Spleen (tissue), 11 donors: ENCODE measurements around the gene LRIT2. TPM values are rescaled to one million over a fixed set of nuclear protein-coding genes. Genes with fewer than 3 reads are reported as not detected.

Experiments used
- DNase-seq: peaks from one replicate; pipeline ENCODE4 v3.0.0-alpha.2; 2020
- H3K27ac ChIP-seq, 8 donors: fragments of 200-600 bp; sonication (generic) in 7 of 8; 1 replicate in 4 of 8; 2 replicates in 4 of 8; pipeline versions ENCODE4 v1.5.0 to v1.8.0; 2016 to 2021; ENCODE audit warnings: inconsistent platforms in 4 of 8, mild to moderate bottlenecking in 4 of 8, moderate library complexity in 1 of 8
- H3K27me3 ChIP-seq, 7 donors: fragments of 200-600 bp; sonication (generic) in 6 of 7; replicated peaks in 1 of 7; 1 replicate in 4 of 7; 2 replicates in 3 of 7; pipeline versions ENCODE4 v1.5.0 to v1.8.0; 2016 to 2021; ENCODE audit warnings: inconsistent platforms in 3 of 7, mild to moderate bottlenecking in 1 of 7
- H3K36me3 ChIP-seq, 6 donors: fragments of 200-600 bp; sonication (generic) in 5 of 6; 1 replicate in 4 of 6; 2 replicates in 2 of 6; pipeline versions ENCODE4 v1.5.0 to v1.8.0; 2016 to 2021; ENCODE audit warnings: inconsistent platforms in 2 of 6
- H3K4me1 ChIP-seq, 6 donors: fragments of 200-600 bp; sonication (generic) in 5 of 6; 1 replicate in 3 of 6; 2 replicates in 3 of 6; pipeline versions ENCODE4 v1.5.0 to v1.8.0; 2016 to 2021; ENCODE audit warnings: inconsistent platforms in 3 of 6
- H3K4me3 ChIP-seq, 8 donors: fragments of 200-600 bp; sonication (generic) in 7 of 8; 1 replicate in 4 of 8; 2 replicates in 4 of 8; pipeline versions ENCODE4 v1.5.0 to v1.8.0; 2016 to 2021; ENCODE audit warnings: inconsistent platforms in 4 of 8, mild to moderate bottlenecking in 4 of 8, moderate library complexity in 2 of 8
- H3K9me3 ChIP-seq, 8 donors: fragments of 200-600 bp; sonication (generic) in 7 of 8; 1 replicate in 4 of 8; 2 replicates in 4 of 8; pipeline versions ENCODE4 v1.5.0 to v1.8.0; 2016 to 2021; ENCODE audit warnings: inconsistent platforms in 4 of 8
- POLR2A ChIP-seq, 3 donors: fragments of 450-650 bp; IDR thresholded peaks; one replicate each; pipeline ENCODE4 v1.5.1; 2017; ENCODE audit warnings: antibody characterized with exemption in 3 of 3, mild to moderate bottlenecking in 1 of 3
- POLR2AphosphoS5 ChIP-seq, 3 donors: sonication (generic); formaldehyde crosslinking; IDR thresholded peaks; one replicate each; pipeline ENCODE4 v1.5.1; 2017; ENCODE audit warnings: antibody characterized with exemption in 3 of 3
- WGBS, 5 donors: extraction: QIAGEN DNeasy Blood & Tissue Kit in 3 of 5; methylation state at CpG; one replicate each; pipeline versions ENCODE4 v1.1.5 to v1.1.7; 2013 to 2018; 5-methylcytosine and 5-hydroxymethylcytosine counted together
- intact Hi-C: fragments of 100-400 bp; cut with DNase I; formaldehyde crosslinking; loops from one replicate; pipeline ENCODE4 v1.15.0; 2023; ENCODE audit warnings: low total_unique reads
- polyA plus RNA-seq, 3 donors: library from polyadenylated mRNA; stranded (reverse); fragments of 200-250 nt; gene quantifications; one replicate each; pipeline ENCODE4 v1.2.1, GENCODE V29; 2013
- total RNA-seq, 7 donors: library from RNA; depleted of rRNA in 3 of 7; stranded (reverse); fragments of >200 nt in 3 of 7; fragmentation: NEBNext Ultra II Directional in 4 of 7; extraction: Animal tissue kit (Norgen Biotek cat#: 25700) in 4 of 7; gene quantifications; one replicate each; pipeline versions ENCODE4 v1.1.0 to v1.2.1, GENCODE V29; 2016 to 2021
- TF ChIP-seq, protein P1 (sequence below), 11 experiments: fragments of 200-600 bp in 7 of 11; fragments of 450-650 bp in 4 of 11; sonication (generic) in 4 of 11; IDR thresholded peaks in 8 of 11; conservative IDR thresholded peaks in 3 of 11; 1 replicate in 7 of 11; 2 replicates in 4 of 11; pipeline versions ENCODE4 v1.4.0 to v1.8.0; 2016 to 2021; ENCODE audit warnings: antibody characterized with exemption in 11 of 11, inconsistent platforms in 4 of 11, mild to moderate bottlenecking in 1 of 11
- donor health status: healthy with polysubstance abuse.
- donor health status: DM: no; HTN: no; CAD: no; lungs with moderate emphysema.
- donor health status: DM: no; HTN: no; CAD: no.
- donor health status: Bipolar disorder and iron deficiency.
- donor health status: healthy.
- donor health status: DM: no; HTN: no; CAD: no.
- donor health status: DM: yes; HTN: yes; CAD: no.

The LRIT2 gene
- total and polyA plus RNA-seq, 10 donors = not detected

DNA sequence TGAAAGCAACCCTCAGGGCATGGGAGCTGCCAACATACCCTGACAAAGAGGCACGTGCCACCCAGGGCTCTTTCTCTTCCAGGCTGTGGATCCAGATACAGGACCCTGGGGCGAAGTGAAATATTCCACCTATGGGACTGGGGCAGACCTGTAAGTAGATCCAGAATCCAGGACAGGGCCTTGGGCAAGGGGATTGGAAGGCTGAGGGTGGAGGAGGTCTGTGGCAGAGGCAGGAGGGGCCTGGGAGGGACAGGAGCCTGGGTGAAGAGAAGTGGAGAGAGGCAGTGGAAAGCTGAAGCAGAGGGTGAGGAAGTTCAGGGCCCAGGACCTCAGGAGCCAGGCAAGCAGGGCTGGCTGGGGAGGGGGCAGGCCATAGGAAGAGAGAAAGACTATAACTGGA, 13.8 kb downstream of the LRIT2 start:
- no peak for TF ChIP-seq POLR2A (IDR thresholded peaks at IDR 0.05)
- TF ChIP-seq POLR2AphosphoS5 (IDR thresholded peaks at IDR 0.05) = no peak
- TF ChIP-seq, protein P1, sequence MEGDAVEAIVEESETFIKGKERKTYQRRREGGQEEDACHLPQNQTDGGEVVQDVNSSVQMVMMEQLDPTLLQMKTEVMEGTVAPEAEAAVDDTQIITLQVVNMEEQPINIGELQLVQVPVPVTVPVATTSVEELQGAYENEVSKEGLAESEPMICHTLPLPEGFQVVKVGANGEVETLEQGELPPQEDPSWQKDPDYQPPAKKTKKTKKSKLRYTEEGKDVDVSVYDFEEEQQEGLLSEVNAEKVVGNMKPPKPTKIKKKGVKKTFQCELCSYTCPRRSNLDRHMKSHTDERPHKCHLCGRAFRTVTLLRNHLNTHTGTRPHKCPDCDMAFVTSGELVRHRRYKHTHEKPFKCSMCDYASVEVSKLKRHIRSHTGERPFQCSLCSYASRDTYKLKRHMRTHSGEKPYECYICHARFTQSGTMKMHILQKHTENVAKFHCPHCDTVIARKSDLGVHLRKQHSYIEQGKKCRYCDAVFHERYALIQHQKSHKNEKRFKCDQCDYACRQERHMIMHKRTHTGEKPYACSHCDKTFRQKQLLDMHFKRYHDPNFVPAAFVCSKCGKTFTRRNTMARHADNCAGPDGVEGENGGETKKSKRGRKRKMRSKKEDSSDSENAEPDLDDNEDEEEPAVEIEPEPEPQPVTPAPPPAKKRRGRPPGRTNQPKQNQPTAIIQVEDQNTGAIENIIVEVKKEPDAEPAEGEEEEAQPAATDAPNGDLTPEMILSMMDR (IDR thresholded peaks at IDR 0.05 in 8 of 11, conservative IDR thresholded peaks at IDR 0.05 in 3 of 11) = no peak
- intact Hi-C loops = no loop called here
- 68 to 91% (median 76%) methylated on average over 2 of the region's 2 CpGs for WGBS, 5 donors
- Histone ChIP-seq H3K4me3 (no peak overlapping the region), H3K4me1 (no peaks in the 10 kb centered on the region), H3K27me3 (peaks cover 0 to 5% (median 0%) of the 10 kb centered on the region in 7 donors), H3K36me3 (no peaks in the 10 kb centered on the region), H3K9me3 (no peaks in the 10 kb centered on the region), H3K27ac (no peak overlapping the region)
- no peak for DNase-seq

DNA sequence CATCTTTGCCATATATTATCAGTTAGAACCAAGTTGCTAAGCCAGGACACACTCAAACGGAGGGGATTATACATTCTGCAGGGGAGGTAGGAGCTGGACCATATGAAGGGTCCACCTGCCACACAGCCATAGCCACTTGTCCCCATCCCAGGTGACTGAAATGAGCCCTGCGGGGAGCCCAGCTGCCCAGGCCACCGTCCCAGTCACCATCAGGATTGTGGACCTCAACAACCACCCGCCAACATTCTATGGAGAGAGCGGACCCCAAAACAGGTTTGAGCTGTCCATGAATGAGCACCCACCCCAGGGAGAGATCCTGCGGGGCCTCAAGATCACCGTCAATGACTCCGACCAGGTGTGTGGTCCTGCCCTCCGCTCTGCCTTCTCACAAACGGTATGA, 17.3 kb downstream of the LRIT2 start:
- H3K4me1 ChIP-seq = no peaks in the 10 kb centered on the region
- no peak overlapping the region for H3K4me3 ChIP-seq
- H3K9me3 ChIP-seq = no peaks in the 10 kb centered on the region
- H3K27me3 ChIP-seq = peaks cover 0 to 5% (median 0%) of the 10 kb centered on the region in 7 donors
- TF ChIP-seq, protein P1 (IDR thresholded peaks at IDR 0.05 in 8 of 11, conservative IDR thresholded peaks at IDR 0.05 in 3 of 11) = no peak
- TF ChIP-seq POLR2A (IDR thresholded peaks at IDR 0.05) (no peak), POLR2AphosphoS5 (IDR thresholded peaks at IDR 0.05) (no peak)
- H3K27ac ChIP-seq = no peak overlapping the region
- WGBS, 5 donors = 85 to 94% (median 87%) methylated on average over 9 to 10 of the region's 10 CpGs
- no peak for DNase-seq
- intact Hi-C loops = no loop called here
- no peaks in the 10 kb centered on the region for H3K36me3 ChIP-seq

DNA sequence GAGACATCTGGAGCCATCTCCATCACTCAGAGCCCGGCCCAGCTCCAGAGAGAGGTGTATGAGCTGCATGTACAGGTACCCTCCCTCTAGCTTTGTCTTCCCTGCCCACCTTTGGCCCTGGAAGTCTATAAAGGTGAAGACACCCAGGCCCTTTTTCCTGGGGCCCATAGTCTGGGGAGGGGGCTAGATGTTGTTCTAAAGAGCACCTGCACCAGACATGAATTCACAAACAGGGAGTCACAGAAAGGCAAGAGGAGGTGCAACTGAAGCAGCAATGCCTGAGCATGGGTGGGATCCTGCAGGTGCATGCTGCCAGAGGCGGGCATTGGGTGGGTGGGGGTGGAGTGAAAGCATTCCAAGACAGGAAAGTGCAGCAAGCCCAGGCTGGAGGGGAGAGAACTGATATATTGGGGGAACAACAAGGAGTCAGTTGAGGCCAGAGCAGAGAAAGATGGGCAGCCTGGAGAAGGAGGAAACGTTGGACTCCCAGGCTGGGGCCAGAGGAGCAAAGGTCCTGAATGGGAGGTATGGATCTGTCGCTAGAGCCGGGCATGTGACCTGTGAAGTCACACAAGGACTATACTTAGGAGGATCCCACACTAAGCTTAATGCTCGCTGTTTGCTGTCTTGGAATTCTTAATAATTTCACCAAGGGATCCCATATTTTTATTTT, 19.4 kb downstream of the LRIT2 start:
- Histone ChIP-seq H3K36me3 (no peaks in the 10 kb centered on the region), H3K4me3 (no peak overlapping the region), H3K4me1 (peaks cover 0 to 7% (median 0%) of the 10 kb centered on the region in 6 donors), H3K27me3 (peaks cover 0 to 5% (median 0%) of the 10 kb centered on the region in 7 donors), H3K27ac (no peak overlapping the region), H3K9me3 (no peaks in the 10 kb centered on the region)
- 64 to 70% (median 67%) methylated on average over 6 of the region's 6 CpGs for WGBS, 5 donors
- no peak for DNase-seq
- TF ChIP-seq POLR2AphosphoS5 (IDR thresholded peaks at IDR 0.05) = no peak
- no peak for TF ChIP-seq POLR2A (IDR thresholded peaks at IDR 0.05)
- TF ChIP-seq, protein P1 (IDR thresholded peaks at IDR 0.05 in 8 of 11, conservative IDR thresholded peaks at IDR 0.05 in 3 of 11) = peak in 1 of 11 experiments; percentile 14
- intact Hi-C loops = loop anchor here (2.0 kb wide), 1 partner anchor 57 kb away; no protein-coding TSS in a partner anchor

DNA sequence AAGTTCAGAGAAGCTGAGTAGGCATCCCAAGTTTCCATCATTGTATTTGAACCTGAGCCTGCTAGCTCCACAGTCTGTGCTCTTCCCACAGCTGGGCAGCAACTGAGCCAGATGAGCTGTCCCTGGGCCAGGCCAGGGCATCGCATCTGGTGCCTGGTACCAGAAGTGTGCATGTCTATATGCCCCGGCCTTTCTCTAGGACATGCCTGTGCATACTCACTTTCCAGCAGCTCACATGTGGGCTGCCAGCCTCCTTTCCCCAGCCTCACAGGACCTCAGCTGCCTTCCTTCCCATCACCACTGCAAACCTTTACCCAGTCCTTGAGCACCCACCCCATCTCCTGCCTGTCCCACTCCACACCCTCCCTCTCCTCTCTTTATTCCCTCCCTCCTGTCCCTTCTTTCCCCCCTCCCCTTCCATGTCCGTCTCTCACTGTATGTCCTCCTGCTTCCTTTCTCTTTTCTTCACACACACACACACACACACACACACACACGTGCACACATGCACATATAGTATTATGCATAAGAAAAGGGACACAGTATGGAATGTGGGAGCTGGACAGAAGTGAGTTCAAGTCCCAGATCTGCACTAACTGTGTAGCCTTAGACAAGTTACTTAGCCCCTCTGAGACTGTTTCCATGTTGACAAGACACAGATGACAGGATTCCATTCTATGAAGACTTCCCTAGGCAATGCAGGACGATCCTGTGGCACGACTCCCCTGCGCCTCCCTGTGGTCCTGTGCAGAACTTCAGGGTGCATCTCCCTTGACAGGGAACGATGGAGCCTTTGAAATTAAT, 20.1 kb downstream of the LRIT2 start:
- intact Hi-C loops = no loop called here
- no peak overlapping the region for H3K27ac ChIP-seq
- WGBS, 5 donors = 33 to 38% (median 37%) methylated on average over 8 of the region's 8 CpGs
- no peaks in the 10 kb centered on the region for H3K9me3 ChIP-seq
- H3K4me1 ChIP-seq = peaks cover 0 to 7% (median 0%) of the 10 kb centered on the region in 6 donors
- DNase-seq = peak; percentile 88
- no peaks in the 10 kb centered on the region for H3K36me3 ChIP-seq
- peaks cover 0 to 5% (median 0%) of the 10 kb centered on the region in 7 donors for H3K27me3 ChIP-seq
- no peak for TF ChIP-seq POLR2A (IDR thresholded peaks at IDR 0.05)
- TF ChIP-seq, protein P1 (IDR thresholded peaks at IDR 0.05 in 8 of 11, conservative IDR thresholded peaks at IDR 0.05 in 3 of 11) = peak; percentile 46 to 84 (median 73)
- no peak for TF ChIP-seq POLR2AphosphoS5 (IDR thresholded peaks at IDR 0.05)
- H3K4me3 ChIP-seq = no peak overlapping the region
